22Rv1 (cell line): Measurements from ENCODE around the gene PCCA.

Source experiments
- ZFX ChIP-seq: fragments of 450-650 bp; IDR thresholded peaks from 2 replicates; pipeline ENCODE4 v1.6.1; 2017; ENCODE audit warnings: antibody characterized with exemption, borderline replicate concordance
- TF ChIP-seq, protein P1 (sequence below): fragments of 450-650 bp; IDR thresholded peaks from 2 replicates; pipeline ENCODE4 v1.5.1; 2017; ENCODE audit warnings: mild to moderate bottlenecking

DNA sequence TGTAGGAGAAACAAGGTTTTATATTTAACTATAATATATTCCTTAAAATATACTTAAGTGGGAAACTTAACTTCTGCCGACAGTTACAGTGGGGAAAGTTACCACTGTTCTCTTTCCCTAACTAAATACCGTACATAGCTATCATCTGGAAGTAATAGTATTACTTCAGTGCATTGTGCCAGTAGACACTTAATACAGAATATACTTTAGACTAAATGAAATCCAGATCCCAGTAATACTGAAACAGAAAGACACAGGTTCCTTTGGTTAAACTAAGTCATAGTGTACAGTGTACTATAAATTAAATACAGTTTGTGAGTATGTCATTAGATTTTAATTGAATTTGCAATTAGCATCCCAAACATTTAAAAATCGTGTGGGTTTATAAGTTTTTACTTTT, 107.5 kb downstream of the PCCA start:
- TF ChIP-seq, protein P1, sequence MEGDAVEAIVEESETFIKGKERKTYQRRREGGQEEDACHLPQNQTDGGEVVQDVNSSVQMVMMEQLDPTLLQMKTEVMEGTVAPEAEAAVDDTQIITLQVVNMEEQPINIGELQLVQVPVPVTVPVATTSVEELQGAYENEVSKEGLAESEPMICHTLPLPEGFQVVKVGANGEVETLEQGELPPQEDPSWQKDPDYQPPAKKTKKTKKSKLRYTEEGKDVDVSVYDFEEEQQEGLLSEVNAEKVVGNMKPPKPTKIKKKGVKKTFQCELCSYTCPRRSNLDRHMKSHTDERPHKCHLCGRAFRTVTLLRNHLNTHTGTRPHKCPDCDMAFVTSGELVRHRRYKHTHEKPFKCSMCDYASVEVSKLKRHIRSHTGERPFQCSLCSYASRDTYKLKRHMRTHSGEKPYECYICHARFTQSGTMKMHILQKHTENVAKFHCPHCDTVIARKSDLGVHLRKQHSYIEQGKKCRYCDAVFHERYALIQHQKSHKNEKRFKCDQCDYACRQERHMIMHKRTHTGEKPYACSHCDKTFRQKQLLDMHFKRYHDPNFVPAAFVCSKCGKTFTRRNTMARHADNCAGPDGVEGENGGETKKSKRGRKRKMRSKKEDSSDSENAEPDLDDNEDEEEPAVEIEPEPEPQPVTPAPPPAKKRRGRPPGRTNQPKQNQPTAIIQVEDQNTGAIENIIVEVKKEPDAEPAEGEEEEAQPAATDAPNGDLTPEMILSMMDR = no peak
- no peak for TF ChIP-seq ZFX
